ENCODE results near the gene NELL1.

GRCh38 chr11:20621679-20622078 is 47.7 kb upstream of the NELL1 start:
- TF ChIP-seq CTCF (IDR thresholded peaks at IDR 0.05) = no peak
- no peak for TF ChIP-seq EZH2 (IDR thresholded peaks at IDR 0.05)

All from neural progenitor cell (in vitro differentiated cells).